Duodenal mucosa (tissue), 2 donors: Measurements from ENCODE around the gene CHI3L2.

Source experiments
- H3K27ac ChIP-seq: one replicate; pipeline ENCODE4 v1.7.0; 2013; ENCODE audit warnings: low read depth, low read length
- H3K27me3 ChIP-seq, 2 donors: one replicate each; pipeline ENCODE4 v1.7.0; 2013; ENCODE audit warnings: low read length in 2 of 2, control low read depth in 1 of 2; ENCODE audit not compliant: insufficient read depth in 2 of 2, control insufficient read depth in 1 of 2
- H3K36me3 ChIP-seq, 2 donors: one replicate each; pipeline ENCODE4 v1.7.0; 2013; ENCODE audit warnings: low read length in 2 of 2, control low read depth in 1 of 2; ENCODE audit not compliant: insufficient read depth in 2 of 2, control insufficient read depth in 1 of 2
- H3K4me1 ChIP-seq, 2 donors: one replicate each; pipeline ENCODE4 v1.7.0; 2013; ENCODE audit warnings: low read length in 2 of 2, control low read depth in 1 of 2; ENCODE audit not compliant: insufficient read depth in 2 of 2, control insufficient read depth in 1 of 2
- H3K4me3 ChIP-seq, 2 donors: one replicate each; pipeline ENCODE4 v1.7.0; 2013; ENCODE audit warnings: low read length in 2 of 2, low read depth in 1 of 2
- H3K9ac ChIP-seq, 2 donors: one replicate each; pipeline ENCODE4 v1.7.0; 2013; ENCODE audit warnings: low read length in 2 of 2, low read depth in 1 of 2
- H3K9me3 ChIP-seq, 2 donors: one replicate each; pipeline ENCODE4 v1.7.0; 2013; ENCODE audit warnings: low read length in 2 of 2, control low read depth in 1 of 2; ENCODE audit not compliant: control insufficient read depth in 1 of 2

Gene CHI3L2

GRCh38 chr1:111219557-111220286 lies 7.8 kb upstream of the CHI3L2 start:
- H3K4me3 ChIP-seq, result peak overlapping the region in 1 of 2 donors; percentile 15
- H3K9me3 ChIP-seq, result no peaks in the 10 kb centered on the region
- H3K9ac ChIP-seq, result no peak overlapping the region
- no peaks in the 10 kb centered on the region for H3K36me3 ChIP-seq
- no peaks in the 10 kb centered on the region for H3K27me3 ChIP-seq
- H3K4me1 ChIP-seq, result peaks cover 30 to 41% of the 10 kb centered on the region in 2 donors
- no peak overlapping the region for H3K27ac ChIP-seq

DNA sequence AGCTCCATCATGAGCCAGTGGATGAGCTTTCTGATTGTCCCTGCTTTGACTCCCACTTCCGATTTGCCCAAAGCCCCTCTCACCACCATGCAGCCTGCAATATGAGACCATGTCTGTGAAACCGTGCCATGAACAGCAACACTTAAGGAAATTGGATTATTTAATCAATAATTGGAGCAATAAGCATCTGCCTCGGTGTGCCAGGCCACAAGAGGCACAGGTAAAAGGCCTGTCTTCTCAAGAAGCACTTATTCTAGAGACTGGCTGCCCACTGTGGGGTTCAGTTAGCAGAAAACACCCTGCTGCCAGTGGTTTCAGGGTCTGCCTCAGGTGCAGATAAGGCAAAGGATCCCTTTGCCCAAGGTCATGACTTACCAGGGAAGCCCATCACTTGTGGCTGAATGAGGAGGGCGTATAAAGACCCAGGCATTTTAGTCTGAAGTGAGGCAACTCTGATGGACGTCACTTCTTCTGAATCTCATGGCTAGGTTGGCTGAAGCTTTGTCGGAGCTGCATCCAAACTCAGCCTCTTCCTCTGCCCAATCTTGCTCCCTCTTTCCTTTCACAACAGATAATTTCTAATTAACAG lies 7.1 kb upstream of the CHI3L2 start:
- Histone ChIP-seq H3K36me3 (no peaks in the 10 kb centered on the region), H3K4me1 (peaks cover 30 to 41% of the 10 kb centered on the region in 2 donors), H3K27ac (no peak overlapping the region), H3K9ac (no peak overlapping the region), H3K27me3 (no peaks in the 10 kb centered on the region), H3K4me3 (peak overlapping the region in 1 of 2 donors; percentile 15), H3K9me3 (no peaks in the 10 kb centered on the region)

DNA sequence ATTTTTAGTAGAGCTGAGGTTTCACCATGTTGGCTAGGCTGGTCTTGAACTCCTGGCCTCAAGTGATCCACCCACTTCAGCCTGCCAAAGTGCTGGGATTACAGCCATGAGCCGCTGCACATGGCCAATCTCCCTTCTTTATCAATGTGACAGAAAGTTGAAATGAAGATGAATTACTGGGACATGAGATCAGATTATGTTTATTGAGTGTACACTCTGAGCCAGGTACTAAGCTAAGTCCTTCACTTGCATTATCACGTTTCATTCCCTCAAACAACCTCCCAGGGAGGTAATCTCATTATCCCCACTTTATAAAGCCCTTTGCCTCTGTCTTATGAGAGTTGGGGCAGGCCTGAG lies 6.3 kb upstream of the CHI3L2 start:
- H3K27me3 ChIP-seq, result no peaks in the 10 kb centered on the region

GRCh38 chr1:111221633-111222291 lies 5.8 kb upstream of the CHI3L2 start:
- Histone ChIP-seq H3K27ac (no peak overlapping the region), H3K27me3 (no peaks in the 10 kb centered on the region), H3K4me3 (no peak overlapping the region), H3K4me1 (peaks cover 29 to 30% of the 10 kb centered on the region in 2 donors), H3K9me3 (no peaks in the 10 kb centered on the region), H3K36me3 (no peaks in the 10 kb centered on the region), H3K9ac (peak overlapping the region; percentile 7 to 27)

More for the DNA sequence above, 6.3 kb upstream of the CHI3L2 start:
- Histone ChIP-seq H3K27ac (no peak overlapping the region), H3K4me3 (no peak overlapping the region), H3K9me3 (no peaks in the 10 kb centered on the region), H3K9ac (peak overlapping the region in 1 of 2 donors; percentile 7), H3K4me1 (peaks cover 30 to 35% of the 10 kb centered on the region in 2 donors), H3K36me3 (no peaks in the 10 kb centered on the region)

DNA sequence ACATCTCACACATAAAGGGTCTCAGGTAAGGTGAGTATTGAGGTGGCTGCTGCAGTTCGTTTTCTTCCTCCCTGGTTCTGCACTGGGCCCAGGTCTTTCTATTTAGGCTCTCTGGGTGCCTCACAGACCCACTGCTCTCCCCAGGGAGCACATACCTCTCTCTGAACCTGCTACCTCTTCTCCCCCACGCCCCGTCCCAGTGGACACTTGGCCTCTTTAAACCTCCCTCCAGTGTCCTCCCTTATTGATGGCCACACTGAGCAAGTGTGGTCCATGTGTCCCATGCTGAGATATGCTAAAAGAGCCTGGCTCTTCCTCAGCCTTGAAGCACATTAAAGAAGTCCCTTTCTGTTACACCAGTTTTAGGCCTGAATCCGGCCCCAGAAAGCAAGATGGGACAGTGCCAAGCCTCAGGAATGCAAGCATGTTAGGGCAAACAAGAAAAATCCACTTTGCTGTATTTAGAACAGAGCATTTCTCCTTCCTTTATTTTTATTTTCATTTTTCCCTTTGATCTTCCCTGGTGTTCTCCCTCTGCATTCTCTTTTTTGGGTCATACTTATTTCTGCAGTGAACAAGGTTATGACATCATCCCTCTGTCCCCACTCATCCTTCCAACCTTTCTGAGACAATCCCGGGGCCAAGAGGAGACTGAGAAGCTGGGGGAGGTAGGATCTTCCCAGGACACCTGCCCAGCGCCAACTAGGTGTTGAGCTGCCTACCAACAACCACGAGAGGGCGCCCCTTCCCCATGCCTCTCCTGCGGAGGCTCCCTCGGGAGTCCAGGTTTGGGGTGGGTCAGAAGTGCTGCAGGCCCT lies 5.0 kb upstream of the CHI3L2 start:
- H3K9me3 ChIP-seq, result no peaks in the 10 kb centered on the region
- no peaks in the 10 kb centered on the region for H3K27me3 ChIP-seq
- peak overlapping the region; percentile 26 for H3K27ac ChIP-seq
- peak overlapping the region; percentile 15 to 27 for H3K9ac ChIP-seq
- no peaks in the 10 kb centered on the region for H3K36me3 ChIP-seq
- peak overlapping the region in 1 of 2 donors; percentile 18 for H3K4me3 ChIP-seq
- H3K4me1 ChIP-seq, result peaks cover 29 to 30% of the 10 kb centered on the region in 2 donors

- Histone ChIP-seq H3K4me1 (peaks cover 29 to 30% of the 10 kb centered on the region in 2 donors), H3K9ac (peak overlapping the region in 1 of 2 donors; percentile 15), H3K36me3 (no peaks in the 10 kb centered on the region), H3K9me3 (no peaks in the 10 kb centered on the region), H3K4me3 (no peak overlapping the region), H3K27me3 (no peaks in the 10 kb centered on the region), H3K27ac (no peak overlapping the region)
These were observed 4.3 kb upstream of the CHI3L2 start for GRCh38 chr1:111223126-111223685.

- Histone ChIP-seq H3K36me3 (no peaks in the 10 kb centered on the region), H3K4me1 (peaks cover 23 to 26% of the 10 kb centered on the region in 2 donors), H3K9me3 (no peaks in the 10 kb centered on the region), H3K27me3 (no peaks in the 10 kb centered on the region), H3K27ac (no peak overlapping the region), H3K4me3 (no peak overlapping the region), H3K9ac (no peak overlapping the region)
These were observed 2.4 kb upstream of the CHI3L2 start for GRCh38 chr1:111225091-111225490.

DNA sequence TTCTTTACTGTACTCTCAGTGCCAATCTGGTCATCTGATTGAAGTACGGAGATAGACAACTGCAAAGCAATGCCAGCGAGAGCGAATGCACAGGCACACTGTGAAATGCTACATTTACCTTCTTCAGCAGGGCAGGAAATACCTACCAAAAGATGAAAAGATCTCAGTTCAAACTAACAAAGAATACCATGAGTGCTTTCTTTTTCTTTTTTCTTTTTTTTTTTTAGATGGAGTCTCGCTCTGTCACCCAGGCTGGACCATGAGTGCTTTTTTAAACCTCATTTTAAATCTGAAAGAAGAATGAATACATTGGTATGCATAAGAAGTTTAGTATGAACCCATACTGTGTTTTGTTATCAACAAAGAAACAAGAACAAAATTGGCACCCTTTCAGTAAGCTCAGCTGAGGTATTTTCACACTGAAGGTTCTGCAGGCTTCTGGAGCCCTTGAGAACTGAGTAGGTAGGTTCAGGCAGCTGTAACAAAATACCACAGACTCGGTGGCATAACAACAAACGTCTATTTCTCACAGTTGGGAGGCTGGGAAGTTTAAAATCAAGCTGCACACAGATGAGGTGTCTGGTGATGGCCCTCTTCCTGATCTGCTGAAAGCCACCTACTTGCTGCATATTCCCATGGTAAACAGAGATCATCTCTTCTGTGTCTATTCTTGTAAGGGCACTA lies 1.7 kb upstream of the CHI3L2 start:
- Histone ChIP-seq H3K9me3 (no peaks in the 10 kb centered on the region), H3K9ac (no peak overlapping the region), H3K27ac (no peak overlapping the region), H3K27me3 (no peaks in the 10 kb centered on the region), H3K36me3 (no peaks in the 10 kb centered on the region), H3K4me1 (peaks cover 16 to 19% of the 10 kb centered on the region in 2 donors), H3K4me3 (no peak overlapping the region)
